ENCODE measurements around the gene TERB2. TPM values are rescaled to one million over a fixed set of nuclear protein-coding genes. Genes with fewer than 3 reads are reported as not detected.
"Not testable (repeated sequence)": the region's sequence is repeated elsewhere in the genome, so short reads cannot be mapped to it uniquely, and the experiment has no call there.

Gene TERB2
- total RNA-seq, 4 donors from 2014 or later = not detected

DNA sequence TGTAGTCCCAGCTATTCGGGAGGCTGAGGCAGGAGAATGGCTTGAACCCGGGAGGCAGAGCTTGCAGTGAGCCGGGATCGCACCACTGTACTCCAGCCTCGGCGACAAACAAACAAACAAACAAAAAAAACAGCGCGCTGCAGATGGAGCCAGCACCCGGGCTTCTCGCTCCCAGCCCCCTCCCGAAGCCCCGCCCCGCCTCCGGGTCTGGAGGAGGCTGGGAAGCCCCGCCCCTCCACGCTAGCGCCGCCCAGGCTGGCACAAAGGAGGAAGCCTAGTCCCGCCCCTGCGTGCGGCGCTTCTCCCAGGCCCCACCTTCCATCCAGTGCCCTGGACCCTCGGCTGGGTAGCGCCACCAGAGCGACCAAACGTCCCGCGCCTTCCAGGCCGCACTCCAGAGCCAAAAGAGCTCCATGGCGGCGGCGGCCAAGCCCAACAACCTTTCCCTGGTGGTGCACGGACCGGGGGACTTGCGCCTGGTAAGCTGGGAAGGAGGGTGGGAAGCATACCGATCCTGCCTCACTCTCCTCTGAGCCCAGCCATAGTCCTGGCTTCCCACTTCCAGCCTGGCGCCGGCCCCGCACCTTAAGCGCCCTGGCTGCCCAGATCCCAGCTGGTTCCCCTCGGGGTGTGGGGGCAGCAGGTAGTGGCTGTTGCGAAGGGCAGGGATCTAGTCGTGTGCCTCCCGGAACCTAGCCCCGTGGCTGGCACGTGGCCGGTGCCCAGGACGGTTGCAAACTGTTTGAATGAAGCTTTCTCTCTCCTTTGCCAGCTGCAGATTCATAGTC, 66.6 kb downstream of the TERB2 start, which contains the start of gene SORD:
SORD (plus strand) TSS at position 325 of the 788 bp plus-strand sequence; CDS start at position 414, 89 bp downstream.
- H3K36me3 ChIP-seq = no peaks in the 10 kb centered on the region
- peak within 1 kb of the TSS; percentile 54 to 78 (median 72) for H3K4me3 ChIP-seq
- peak; percentile 95 to 97 (median 97) for DNase-seq
- peaks cover 0 to 17% (median 9%) of the 10 kb centered on the region in 4 donors for H3K4me1 ChIP-seq
- peak within 1 kb of the TSS; percentile 15 to 76 (median 62) for H3K27ac ChIP-seq
- H3K9me3 ChIP-seq = no peaks in the 10 kb centered on the region
- H3K27me3 ChIP-seq = no peaks in the 10 kb centered on the region
- TF ChIP-seq POLR2A (IDR thresholded peaks at IDR 0.05) = peak in 1 of 2 donors; percentile 19
- TF ChIP-seq, protein P1, sequence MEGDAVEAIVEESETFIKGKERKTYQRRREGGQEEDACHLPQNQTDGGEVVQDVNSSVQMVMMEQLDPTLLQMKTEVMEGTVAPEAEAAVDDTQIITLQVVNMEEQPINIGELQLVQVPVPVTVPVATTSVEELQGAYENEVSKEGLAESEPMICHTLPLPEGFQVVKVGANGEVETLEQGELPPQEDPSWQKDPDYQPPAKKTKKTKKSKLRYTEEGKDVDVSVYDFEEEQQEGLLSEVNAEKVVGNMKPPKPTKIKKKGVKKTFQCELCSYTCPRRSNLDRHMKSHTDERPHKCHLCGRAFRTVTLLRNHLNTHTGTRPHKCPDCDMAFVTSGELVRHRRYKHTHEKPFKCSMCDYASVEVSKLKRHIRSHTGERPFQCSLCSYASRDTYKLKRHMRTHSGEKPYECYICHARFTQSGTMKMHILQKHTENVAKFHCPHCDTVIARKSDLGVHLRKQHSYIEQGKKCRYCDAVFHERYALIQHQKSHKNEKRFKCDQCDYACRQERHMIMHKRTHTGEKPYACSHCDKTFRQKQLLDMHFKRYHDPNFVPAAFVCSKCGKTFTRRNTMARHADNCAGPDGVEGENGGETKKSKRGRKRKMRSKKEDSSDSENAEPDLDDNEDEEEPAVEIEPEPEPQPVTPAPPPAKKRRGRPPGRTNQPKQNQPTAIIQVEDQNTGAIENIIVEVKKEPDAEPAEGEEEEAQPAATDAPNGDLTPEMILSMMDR (IDR thresholded peaks at IDR 0.05) = no peak

DNA sequence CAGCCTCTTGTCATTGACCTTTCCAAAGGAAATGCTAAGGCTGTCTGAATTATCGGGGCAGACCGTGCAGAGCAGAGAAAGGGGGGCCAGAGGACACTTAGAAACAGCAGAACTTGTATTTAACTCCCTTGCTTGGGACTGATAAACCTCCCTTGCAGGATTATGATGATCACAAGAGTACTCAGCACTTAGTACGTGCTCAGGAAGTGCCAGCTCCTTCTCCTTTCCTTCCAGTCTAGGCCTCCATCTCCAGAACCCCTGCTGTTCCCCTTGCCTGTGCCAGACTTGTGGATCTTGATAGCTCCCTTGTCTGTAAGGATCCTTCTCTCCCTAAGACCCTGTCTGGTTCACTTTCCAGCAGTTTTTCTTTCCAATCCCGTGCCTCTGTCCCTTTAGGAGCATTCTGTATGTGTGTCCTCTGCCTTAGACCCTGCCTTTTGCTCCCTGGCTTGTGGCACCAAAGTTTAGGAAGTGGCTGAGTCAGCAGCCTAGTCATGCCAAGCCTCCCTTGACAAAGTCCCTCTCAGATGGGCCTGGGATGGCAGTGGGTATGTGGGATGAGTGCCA, 67.3 kb downstream of the TERB2 start:
- Histone ChIP-seq H3K4me3 (peak overlapping the region; percentile 54 to 78 (median 72)), H3K4me1 (peaks cover 0 to 17% (median 9%) of the 10 kb centered on the region in 4 donors), H3K9me3 (no peaks in the 10 kb centered on the region), H3K36me3 (no peaks in the 10 kb centered on the region), H3K27ac (peak overlapping the region in 2 of 4 donors; percentile 59 to 76), H3K27me3 (no peaks in the 10 kb centered on the region)
- no peak for DNase-seq
- TF ChIP-seq, protein P1 (IDR thresholded peaks at IDR 0.05) = no peak

DNA sequence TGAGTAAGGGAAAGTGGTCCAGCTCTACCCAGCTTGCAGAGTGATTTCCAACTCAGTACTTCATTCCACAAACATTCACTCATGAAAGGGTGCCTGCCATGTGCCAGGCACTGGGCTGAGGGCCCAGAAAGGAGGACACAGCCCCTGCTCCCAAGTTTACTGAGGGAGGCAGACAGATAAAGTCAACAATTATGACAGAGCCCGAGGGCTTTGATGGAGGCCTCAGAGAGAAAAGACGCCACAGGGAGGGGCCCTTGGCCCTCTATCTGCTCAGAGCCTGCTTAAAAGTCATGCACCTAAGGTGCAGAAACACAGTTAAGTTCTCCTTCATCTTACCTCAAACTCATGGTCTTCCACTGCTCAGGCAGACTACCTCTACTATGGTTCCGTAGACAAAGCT, 68.2 kb downstream of the TERB2 start:
- peaks cover 0 to 17% (median 9%) of the 10 kb centered on the region in 4 donors for H3K4me1 ChIP-seq
- not testable (repeated sequence) for DNase-seq, H3K27me3 ChIP-seq, H3K36me3 ChIP-seq, H3K9me3 ChIP-seq, H3K27ac ChIP-seq, H3K4me3 ChIP-seq

DNA sequence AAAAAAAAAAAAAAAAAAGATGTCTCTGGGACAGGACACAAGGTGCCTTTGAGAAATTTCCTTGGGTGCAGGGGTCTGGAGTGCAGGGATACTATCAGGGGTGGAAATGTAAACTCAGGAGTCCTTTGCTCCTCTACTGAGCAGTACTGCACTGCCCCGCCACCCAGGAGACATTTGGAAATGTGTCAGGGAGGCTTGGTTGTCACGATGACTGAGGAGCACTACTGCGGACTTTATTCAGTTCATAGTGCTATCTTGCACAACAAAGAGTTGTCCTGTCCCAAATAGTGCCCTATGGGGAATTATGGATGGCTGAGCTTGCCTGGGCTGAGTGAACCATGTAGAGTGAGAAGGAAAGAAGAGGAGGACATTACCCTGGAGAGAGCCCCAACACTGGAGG, 69.1 kb downstream of the TERB2 start:
- H3K4me1 ChIP-seq = peaks cover 0 to 17% (median 9%) of the 10 kb centered on the region in 4 donors
- not testable (repeated sequence) for H3K27ac ChIP-seq, H3K36me3 ChIP-seq, DNase-seq, H3K4me3 ChIP-seq, H3K27me3 ChIP-seq, H3K9me3 ChIP-seq

DNA sequence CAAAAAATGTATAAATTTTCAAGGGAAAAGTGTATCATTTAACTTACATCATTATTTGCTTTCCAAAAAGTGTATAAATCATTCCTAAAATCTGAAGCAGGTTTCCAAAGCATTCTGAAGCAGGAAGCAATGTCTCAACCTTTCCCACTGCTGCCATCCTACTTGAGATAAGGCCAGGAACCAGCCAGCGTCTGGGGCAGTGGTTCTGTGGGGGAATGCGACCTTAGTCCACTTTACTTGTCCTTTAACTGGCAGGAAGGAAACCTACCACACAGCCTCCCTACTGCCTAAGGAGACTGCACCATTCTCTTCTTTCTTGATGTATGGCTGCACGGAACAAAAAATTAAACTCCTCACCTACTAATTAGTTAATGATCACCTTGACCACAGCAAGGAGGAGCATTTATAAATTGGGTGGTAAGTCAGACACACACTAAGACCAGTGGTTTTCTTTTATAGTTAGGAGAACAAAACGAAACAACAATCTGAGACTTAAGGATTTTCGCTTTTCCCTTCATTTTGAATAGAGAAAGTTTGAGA, 70.2 kb downstream of the TERB2 start:
- Histone ChIP-seq H3K4me3 (no peak overlapping the region), H3K36me3 (no peaks in the 10 kb centered on the region), H3K27ac (no peak overlapping the region), H3K9me3 (no peaks in the 10 kb centered on the region), H3K27me3 (no peaks in the 10 kb centered on the region), H3K4me1 (peaks cover 0 to 17% (median 9%) of the 10 kb centered on the region in 4 donors)
- no peak for DNase-seq
- TF ChIP-seq POLR2A (IDR thresholded peaks at IDR 0.05) = no peak
- TF ChIP-seq, protein P1 (IDR thresholded peaks at IDR 0.05) = no peak

DNA sequence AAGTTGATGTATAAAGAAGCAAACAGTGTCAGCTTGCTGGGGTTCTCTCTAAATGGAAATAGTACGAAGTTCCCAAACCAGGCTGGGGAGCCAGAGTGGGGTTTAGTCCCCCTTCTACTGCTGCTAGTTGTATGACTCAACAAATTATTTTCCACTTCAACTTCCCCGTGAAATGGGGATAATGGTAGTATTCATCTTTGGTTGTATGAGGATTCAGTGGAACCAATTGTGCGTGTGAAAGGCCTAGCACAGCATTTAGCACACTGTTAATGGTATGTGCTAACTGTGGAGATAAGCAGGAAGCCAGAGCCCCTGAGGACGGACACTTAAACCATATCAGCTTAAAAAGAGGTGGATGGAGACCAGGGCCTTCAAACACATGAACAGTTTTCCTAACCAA, 70.7 kb downstream of the TERB2 start:
- Histone ChIP-seq H3K36me3 (no peaks in the 10 kb centered on the region), H3K27me3 (no peaks in the 10 kb centered on the region), H3K4me3 (no peak overlapping the region), H3K9me3 (no peaks in the 10 kb centered on the region), H3K27ac (no peak overlapping the region), H3K4me1 (peaks cover 0 to 16% (median 8%) of the 10 kb centered on the region in 4 donors)
- DNase-seq = no peak
- TF ChIP-seq, protein P1 (IDR thresholded peaks at IDR 0.05) = no peak
- TF ChIP-seq POLR2A (IDR thresholded peaks at IDR 0.05) = no peak

Small RNAs within 50 kb of the gene (small RNA-seq; reads per million reads assigned to genes)
- gene RNU1-78P = 0 reads per million in 2 donors
- 0 reads per million in 2 donors for gene RNU6-1108P
- gene RNU6-1332P = 0 reads per million in 2 donors
- 0 reads per million in 2 donors for gene RNU6-966P

Other genes starting within 250 kb of the TERB2 start
- 10 to 100 TPM in 2 of 4 donors, 1 to 10 TPM in 2; 4.0 to 35.5 (median 9.5) TPM for gene PATL2, start 245.4 kb upstream of the TERB2 start, total RNA-seq
- over 10,000 TPM in 1 of 4 donors, 1,000 to 10,000 TPM in 3; 2,244 to 13,999 (median 5,894) TPM for gene B2M, start 245.2 kb upstream of the TERB2 start, total RNA-seq
- 10 to 100 TPM in 2 of 4 donors, 1 to 10 TPM in 2; 6.7 to 11.7 (median 8.9) TPM for gene TRIM69, start 220.2 kb upstream of the TERB2 start, total RNA-seq
- gene SORD, start 66.5 kb downstream of the TERB2 start, total RNA-seq = 10 to 100 TPM in 2 of 4 donors, 1 to 10 TPM in 2; 6.3 to 39.6 (median 10.6) TPM
- gene DUOX2, start 157.5 kb downstream of the TERB2 start, total RNA-seq = 1 to 10 TPM in 2 of 4 donors, under 1 TPM in 2; 0.19 to 3.3 (median 1.6) TPM
- under 1 TPM in 1 of 4 donors, not detected in 3; 0.67 TPM for gene DUOXA2, start 157.6 kb downstream of the TERB2 start, total RNA-seq
- 1 to 10 TPM in 1 of 4 donors, not detected in 3; 1.2 TPM for gene DUOXA1, start 173.2 kb downstream of the TERB2 start, total RNA-seq
- under 1 TPM in 2 of 4 donors, not detected in 2; 0.35 to 0.54 TPM for gene DUOX1, start 173.3 kb downstream of the TERB2 start, total RNA-seq
- 10 to 100 TPM in 2 of 4 donors, 1 to 10 TPM in 2; 5.8 to 20.6 (median 11.2) TPM for gene SHF, start 231.3 kb downstream of the TERB2 start, total RNA-seq